ENCODE data around the gene SIDT2. TPM values are rescaled to one million over a fixed set of nuclear protein-coding genes. Genes with fewer than 3 reads are reported as not detected.

SIDT2 gene
- total RNA-seq, 2 experiments from 2014 or later: 16.6 to 17.3 TPM

GRCh38 chr11:117201658-117202305 lies 23.2 kb downstream of the SIDT2 start:
- ATAC-seq: no peak
- Mint-ChIP-seq H3K4me1 (ENCODE audit: low read depth) (no peaks in the 10 kb centered on the region), H3K27me3 (no peaks in the 10 kb centered on the region), H3K36me3 (ENCODE audit: low read depth) (peaks cover 16% of the 10 kb centered on the region), H3K9me3 (no peaks in the 10 kb centered on the region), H3K27ac (no peak overlapping the region), H3K4me3 (no peak overlapping the region)
- no peak for TF ChIP-seq CTCF (IDR thresholded peaks at IDR 0.05)
- CTCF ChIA-PET: interaction anchor here (1.2 kb wide), 1 partner anchor 25 kb away, joined by 3 read pairs; no protein-coding TSS in a partner anchor
- POLR2A ChIA-PET: interaction anchor here (1.0 to 4.4 kb wide), 2 partner anchors 9 to 19 kb away, joined by 4 to 21 read pairs; no protein-coding TSS in a partner anchor
- intact Hi-C loops (cut with micrococcal nuclease): no loop called here
- no peak for DNase-seq

DNA sequence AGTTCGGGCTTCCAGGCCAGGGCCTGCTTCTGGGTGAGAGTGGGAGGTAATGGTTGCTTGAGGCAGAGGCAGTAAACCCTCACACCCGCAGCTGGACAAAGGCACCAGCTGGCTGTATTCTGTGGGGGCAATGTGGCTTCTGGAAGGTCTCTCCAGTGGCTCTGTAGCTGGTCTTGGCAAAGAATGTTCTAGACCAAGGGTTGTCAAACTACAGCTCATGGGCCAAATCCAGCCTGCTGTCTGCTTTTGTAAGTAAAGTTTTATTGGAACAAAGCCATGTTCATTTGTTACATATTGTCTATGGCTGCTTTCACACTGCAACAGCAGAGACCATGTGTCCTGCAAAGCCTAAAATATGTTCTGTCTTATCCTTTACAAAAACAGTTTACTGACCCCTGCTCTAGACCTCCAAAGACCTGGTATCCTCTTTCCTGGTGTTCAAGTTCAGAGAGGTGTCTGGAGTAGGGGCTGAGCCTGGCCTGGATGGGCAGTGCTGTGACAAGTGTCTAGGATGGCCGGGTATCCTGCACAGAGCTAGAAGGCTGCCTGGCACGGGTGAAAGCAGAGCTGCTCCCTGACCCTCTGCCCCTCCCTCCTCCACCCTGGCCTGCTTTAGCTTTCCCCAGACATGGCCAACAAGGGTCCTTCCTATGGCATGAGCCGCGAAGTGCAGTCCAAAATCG lies 24.0 kb downstream of the SIDT2 start:
- H3K9me3 Mint-ChIP-seq: no peaks in the 10 kb centered on the region
- H3K27me3 Mint-ChIP-seq: no peaks in the 10 kb centered on the region
- POLR2A ChIA-PET: interaction anchor here (1.0 to 4.4 kb wide), 4 partner anchors 8 to 35 kb away, joined by 3 to 21 read pairs (median 4); no protein-coding TSS in a partner anchor
- peak overlapping the region; percentile 15 for H3K27ac Mint-ChIP-seq
- no peaks in the 10 kb centered on the region for H3K4me1 Mint-ChIP-seq (ENCODE audit: low read depth)
- peaks cover 16% of the 10 kb centered on the region for H3K36me3 Mint-ChIP-seq (ENCODE audit: low read depth)
- CTCF ChIA-PET: interaction anchor here (1.2 kb wide), 1 partner anchor 25 kb away, joined by 3 read pairs; no protein-coding TSS in a partner anchor
- TF ChIP-seq CTCF (IDR thresholded peaks at IDR 0.05): no peak
- no peak overlapping the region for H3K4me3 Mint-ChIP-seq
- DNase-seq: no peak
- ATAC-seq: no peak
- intact Hi-C loops (cut with micrococcal nuclease): no loop called here

DNA sequence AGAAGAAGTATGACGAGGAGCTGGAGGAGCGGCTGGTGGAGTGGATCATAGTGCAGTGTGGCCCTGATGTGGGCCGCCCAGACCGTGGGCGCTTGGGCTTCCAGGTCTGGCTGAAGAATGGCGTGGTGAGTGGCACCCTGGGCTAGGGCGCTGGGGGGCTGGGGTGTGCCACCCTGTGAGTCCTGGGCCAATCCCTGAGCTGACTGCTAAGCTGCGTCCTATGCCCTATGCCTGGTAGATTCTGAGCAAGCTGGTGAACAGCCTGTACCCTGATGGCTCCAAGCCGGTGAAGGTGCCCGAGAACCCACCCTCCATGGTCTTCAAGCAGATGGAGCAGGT lies 24.5 kb downstream of the SIDT2 start:
- Mint-ChIP-seq H3K4me1 (ENCODE audit: low read depth) (no peaks in the 10 kb centered on the region), H3K27me3 (no peaks in the 10 kb centered on the region), H3K9me3 (no peaks in the 10 kb centered on the region), H3K4me3 (no peak overlapping the region), H3K27ac (peak overlapping the region; percentile 15), H3K36me3 (ENCODE audit: low read depth) (peaks cover 16% of the 10 kb centered on the region)
- CTCF ChIA-PET: no interaction called here
- ATAC-seq (no peak), DNase-seq (no peak)
- POLR2A ChIA-PET: interaction anchor here (1.3 to 4.4 kb wide), 3 partner anchors 18 to 36 kb away, joined by 3 to 21 read pairs (median 3); no protein-coding TSS in a partner anchor
- intact Hi-C loops (cut with micrococcal nuclease): no loop called here
- TF ChIP-seq CTCF (IDR thresholded peaks at IDR 0.05): no peak

GRCh38 chr11:117204283-117205080 lies 25.9 kb downstream of the SIDT2 start:
- ChIA-PET CTCF (no interaction called here), POLR2A (interaction anchor here (1.1 to 4.4 kb wide), 3 partner anchors 16 to 26 kb away, joined by 3 to 21 read pairs (median 6); no protein-coding TSS in a partner anchor)
- Mint-ChIP-seq H3K27me3 (no peaks in the 10 kb centered on the region), H3K27ac (peak overlapping the region; percentile 40), H3K4me3 (no peak overlapping the region), H3K36me3 (ENCODE audit: low read depth) (peaks cover 16% of the 10 kb centered on the region), H3K4me1 (ENCODE audit: low read depth) (no peaks in the 10 kb centered on the region), H3K9me3 (no peaks in the 10 kb centered on the region)
- ATAC-seq (no peak), DNase-seq (no peak)
- intact Hi-C loops (cut with micrococcal nuclease): loop anchor here (5.0 kb wide), 1 partner anchor 72 kb away; no protein-coding TSS in a partner anchor
- TF ChIP-seq CTCF (IDR thresholded peaks at IDR 0.05): no peak

All from activated CD8-positive, alpha-beta T cell treated with anti-CD3 and anti-CD28 coated beads for 36 hours (primary cell).